M059J (cell line): ENCODE results near the gene HDLBP. TPM values are rescaled to one million over a fixed set of nuclear protein-coding genes. Genes with fewer than 3 reads are reported as not detected.

ENCODE experiments used
- DNase-seq: peaks from one replicate; pipeline ENCODE4 v3.0.0-alpha.2; 2012; ENCODE audit warnings: low read depth
- total RNA-seq: library from RNA; depleted of rRNA; stranded (reverse); fragments of >200 nt; shearing (Covaris generic); gene quantifications from 2 replicates; pipeline ENCODE4 v1.2.3, GENCODE V29; 2014

Gene HDLBP
- total RNA-seq, 1 experiment from 2014 or later = 426 TPM

- no peak for DNase-seq
Measured at GRCh38 chr2:241195506-241196130, 119.9 kb downstream of the HDLBP start.

GRCh38 chr2:241194811-241195210 is 120.7 kb downstream of the HDLBP start:
- no peak for DNase-seq

- DNase-seq = no peak
Measured at GRCh38 chr2:241193271-241193670, 122.2 kb downstream of the HDLBP start.

DNA sequence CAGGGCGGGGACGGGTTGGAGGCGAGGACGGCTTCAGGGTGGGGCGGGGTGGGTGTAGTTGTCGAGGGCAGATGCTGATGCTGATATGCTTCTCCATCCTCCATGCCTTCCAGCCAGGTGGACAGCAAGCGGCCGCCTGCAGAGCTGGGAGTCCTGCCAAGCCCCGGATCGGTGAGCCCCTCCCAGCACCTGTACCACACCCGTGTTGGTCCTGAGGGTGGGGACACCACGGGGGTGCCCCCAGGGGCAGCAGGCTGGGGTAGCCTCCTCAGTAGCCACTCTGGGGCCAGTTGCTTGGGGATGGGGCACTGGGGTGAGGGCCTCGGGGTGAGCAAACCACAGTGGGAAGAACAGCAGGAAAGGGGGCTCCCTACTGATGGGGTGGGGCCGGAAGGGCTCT is 124.4 kb downstream of the HDLBP start:
- DNase-seq = no peak

GRCh38 chr2:241190291-241190981 is 125.0 kb downstream of the HDLBP start:
- no peak for DNase-seq

DNA sequence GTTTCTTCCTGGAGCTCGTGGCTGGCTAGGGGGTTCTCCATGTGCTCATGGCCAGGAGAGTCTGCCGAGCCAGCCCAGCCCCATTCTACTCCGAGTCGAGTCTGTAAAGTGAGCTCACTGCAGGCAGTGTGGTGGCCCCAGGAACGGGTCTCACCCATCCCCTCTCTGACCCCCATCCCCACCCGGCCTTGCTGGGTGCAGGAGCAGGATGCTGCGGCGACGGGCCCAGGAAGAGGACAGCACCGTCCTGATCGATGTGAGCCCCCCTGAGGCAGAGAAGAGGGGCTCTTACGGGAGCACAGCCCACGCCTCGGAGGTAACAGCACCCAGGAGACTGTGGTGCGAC is 125.6 kb downstream of the HDLBP start:
- DNase-seq = no peak

DNA sequence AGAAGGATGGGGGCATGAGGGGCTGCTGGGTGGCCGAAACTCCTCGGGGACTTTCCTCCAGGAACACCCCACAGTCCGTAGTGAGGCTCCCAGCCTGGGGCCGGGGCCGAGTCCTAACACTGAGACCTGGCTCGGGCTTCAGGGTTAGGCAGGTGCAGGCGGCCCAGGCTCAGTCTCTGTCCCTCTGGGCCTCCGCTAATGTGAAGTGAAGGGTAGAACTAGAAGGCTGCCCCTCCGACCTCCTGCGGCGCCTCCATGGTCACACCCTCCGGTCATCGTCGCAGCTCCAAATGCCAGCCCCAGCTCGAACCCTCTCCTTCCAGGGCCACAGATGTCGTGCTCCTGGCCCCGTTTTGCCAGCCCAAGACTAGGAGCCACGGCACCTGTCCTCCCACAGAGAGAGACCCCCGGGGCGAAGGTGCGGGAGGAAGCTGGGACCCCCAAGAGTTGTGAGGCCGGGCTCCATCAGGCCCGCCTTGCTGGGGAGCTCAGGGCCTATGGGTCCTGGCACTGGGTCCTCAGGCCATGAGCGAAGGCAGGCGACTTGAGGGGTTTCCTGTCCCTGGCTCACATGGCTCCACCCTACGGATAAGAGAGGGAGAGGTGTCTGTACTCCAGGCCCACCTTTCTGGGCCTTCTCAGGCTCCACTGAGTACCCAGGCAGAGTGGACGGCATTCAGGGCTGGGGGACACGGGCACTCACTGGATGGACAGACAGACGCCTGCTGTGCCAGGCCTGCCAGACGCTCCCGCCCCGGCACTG is 126.2 kb downstream of the HDLBP start:
- no peak for DNase-seq

DNA sequence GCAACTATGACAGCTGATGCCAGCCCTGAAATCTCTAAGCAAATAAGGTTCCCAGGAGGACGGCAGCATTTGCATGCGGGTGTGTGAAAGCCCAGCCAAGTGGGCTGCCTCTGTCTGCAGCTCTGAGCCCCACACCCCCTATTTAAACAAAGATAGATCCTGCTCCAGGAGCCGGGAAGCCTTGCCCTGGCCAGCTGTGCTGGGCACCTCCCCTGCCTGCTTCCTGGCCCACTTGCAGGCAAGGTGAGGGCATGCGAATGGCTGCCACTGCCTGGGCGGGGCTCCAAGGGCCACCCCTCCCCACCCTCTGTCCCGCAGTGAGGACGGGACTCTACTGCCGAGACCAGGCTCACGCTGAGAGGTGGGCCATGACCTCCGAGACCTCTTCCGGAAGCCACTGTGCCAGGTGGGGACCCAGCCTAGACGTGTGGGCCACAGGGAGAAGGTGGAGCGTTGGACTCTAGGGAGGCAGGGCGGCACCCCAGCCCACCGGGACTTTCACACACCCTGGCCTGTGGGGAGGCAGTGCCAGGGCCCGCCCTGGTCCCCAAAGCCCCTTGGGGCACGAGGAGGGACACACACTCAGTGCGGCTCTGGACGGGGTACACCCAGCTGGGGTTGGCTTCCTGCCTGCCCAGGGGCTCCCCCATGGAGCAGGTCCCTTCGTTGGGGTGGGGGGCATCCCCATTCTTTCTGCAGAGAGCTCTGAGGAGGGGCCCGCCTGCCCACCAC is 126.9 kb downstream of the HDLBP start, which contains the start of gene ANO7:
Gene ANO7 (plus strand): TSS at position 317 of the 732 bp plus-strand sequence. CDS start 1,387 bp downstream, outside the sequence.
- DNase-seq = no peak

GRCh38 chr2:241187918-241188234 is 127.6 kb downstream of the HDLBP start:
- no peak for DNase-seq

DNA sequence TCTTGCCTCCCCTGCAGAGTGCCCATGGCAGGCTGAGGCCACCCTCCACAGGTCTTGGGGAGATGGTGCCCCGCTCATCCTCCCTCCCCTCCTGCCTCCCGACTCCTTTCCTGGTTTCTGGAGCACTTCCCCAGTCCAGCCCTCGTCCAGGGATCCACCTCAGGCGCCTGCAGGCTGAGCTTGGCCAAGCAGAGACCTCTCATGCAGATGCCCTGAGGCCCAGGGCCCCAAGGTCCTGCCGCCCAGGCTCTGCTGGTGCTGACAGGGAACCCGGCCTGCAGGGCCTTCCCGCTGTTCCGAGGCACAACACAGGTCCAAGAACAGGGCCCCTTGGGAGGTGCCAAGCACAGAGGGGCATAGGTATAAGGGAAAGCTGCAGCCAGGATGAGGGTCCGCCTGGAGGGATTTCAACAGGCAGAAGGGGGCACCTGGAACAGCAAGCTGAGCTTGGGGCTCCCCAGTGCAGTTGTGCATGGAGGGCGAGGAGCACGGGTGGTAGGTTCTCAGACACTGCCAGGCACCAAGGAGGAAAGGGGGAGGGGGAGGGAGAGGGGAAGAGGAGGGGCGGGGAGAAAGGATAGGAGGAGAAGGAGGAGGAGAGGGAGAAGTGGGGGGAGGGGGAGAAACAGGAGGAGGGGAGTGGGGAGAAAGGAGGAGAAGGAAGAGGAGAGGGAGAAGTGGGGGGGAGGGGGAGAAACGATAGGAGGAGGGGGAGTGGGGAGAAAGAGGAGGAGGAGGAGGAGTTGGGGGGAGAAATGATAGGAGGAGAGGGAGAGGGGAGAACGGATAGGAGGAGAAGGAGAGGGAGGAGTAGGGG is 128.2 kb downstream of the HDLBP start:
- DNase-seq = no peak

DNA sequence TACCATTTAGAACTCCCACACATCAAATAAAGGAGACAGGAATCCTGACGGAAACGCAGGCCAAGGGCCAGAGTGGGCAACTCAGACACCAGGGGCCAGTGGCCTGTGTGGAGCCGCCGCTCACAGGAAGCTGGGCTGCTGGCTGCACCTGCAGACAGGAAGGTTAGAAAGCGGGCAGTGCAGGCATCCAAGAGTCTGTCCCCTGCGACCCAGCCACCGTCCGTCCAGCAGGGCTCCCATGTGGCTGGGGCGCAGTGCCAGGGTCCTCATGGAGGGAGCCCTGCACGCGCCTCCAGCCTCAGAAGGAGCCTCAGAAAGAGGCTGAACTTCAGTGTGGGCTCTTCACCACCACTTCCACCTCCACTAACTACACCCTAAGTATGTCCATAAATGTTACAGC is 129.5 kb downstream of the HDLBP start:
- DNase-seq = no peak

- DNase-seq = no peak
Measured at GRCh38 chr2:241184901-241185300, 130.6 kb downstream of the HDLBP start.

GRCh38 chr2:241183221-241183620 is 132.3 kb downstream of the HDLBP start:
- no peak for DNase-seq

DNA sequence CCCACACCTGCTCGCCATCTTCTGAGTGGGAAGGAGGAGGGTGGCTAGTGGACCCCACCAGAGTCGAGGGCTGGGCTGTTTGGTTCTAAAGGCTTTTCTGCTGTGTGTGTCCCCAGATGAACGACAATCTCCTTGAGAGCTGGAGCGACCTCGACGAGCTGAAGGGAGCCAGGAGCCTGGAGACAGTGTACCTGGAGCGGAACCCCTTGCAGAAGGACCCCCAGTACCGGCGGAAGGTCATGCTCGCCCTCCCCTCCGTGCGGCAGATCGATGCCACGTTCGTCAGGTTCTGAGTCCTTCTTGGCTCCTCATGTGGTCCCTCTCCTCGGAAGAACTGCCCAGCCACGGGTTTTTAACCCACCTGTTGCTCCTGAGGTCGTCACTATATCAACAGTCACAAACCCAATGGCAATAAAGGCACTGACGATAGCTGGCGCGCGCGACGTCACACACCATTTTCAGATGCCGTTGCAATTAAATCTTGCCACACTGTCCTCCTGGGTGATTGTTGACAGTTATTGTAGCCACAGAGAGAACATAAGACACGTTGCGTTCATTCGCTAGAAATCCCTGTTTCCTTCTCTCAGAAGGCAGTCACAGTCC is 132.8 kb downstream of the HDLBP start:
- DNase-seq = no peak

GRCh38 chr2:241182126-241182525 is 133.3 kb downstream of the HDLBP start:
- DNase-seq = no peak

- DNase-seq = no peak
Measured at GRCh38 chr2:241180495-241180894, 135.0 kb downstream of the HDLBP start.

GRCh38 chr2:241179899-241180298 is 135.6 kb downstream of the HDLBP start:
- DNase-seq = no peak

DNA sequence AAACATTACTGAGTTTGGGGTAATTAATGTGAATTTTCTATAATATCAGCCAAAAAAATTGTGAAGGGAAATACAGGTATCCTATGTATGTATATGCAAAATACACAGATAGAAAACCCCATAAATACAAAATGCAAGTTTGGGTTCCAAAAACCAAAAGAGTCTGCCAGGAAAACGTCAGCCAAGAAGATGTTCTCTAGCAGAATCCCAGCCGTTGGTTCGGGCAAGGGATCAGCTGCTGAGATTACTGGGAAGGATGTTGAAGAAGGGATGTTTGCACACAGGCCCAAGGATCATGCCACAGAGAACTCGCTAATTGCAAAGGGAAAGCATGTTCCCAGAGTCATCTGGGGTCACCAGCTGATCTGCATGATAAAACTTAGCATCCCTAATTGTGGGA is 136.5 kb downstream of the HDLBP start:
- DNase-seq = no peak

DNA sequence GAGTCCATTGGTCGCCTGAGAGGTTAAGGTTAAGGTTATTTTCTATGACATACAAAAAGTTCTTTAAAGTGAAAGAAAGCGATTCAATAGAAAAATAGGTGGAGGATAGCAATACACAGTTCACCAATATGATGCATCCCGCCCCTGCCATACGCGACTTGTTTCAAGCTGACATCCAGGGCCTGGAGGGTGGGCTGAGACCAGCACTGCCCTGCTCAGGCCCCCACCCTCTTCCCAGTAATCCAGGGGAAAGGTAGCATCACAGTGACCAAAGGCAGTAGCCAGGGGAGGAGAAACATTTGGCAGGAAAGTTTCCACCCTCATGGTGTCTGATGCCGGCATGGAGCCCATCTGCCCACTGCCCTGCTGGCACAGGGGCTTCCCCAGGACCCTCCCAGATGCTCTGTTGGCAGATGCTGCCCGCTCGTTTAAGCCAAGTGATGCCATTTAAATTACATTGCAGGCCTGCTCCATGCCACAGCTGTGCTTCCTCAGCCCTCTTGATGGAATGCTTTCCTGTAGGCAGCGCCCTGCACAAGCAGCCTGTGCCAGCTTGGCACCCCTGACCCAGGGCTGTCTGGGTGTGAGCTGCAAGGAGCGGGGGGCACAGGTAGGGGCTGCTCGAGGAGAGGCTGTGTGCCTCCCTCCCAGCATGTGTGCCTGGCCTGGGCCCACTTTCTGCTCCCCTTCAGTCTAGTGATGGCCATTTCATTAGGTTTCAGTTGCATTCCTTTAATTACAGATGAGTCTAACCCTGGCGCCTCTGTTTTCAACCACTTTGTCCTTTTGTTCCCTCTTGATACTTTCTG is 137.7 kb downstream of the HDLBP start:
- no peak for DNase-seq
